Endothelial cell of umbilical vein (primary cell): Measurements from ENCODE around the gene TTC1. TPM values are rescaled to one million over a fixed set of nuclear protein-coding genes. Genes with fewer than 3 reads are reported as not detected.

Experiments
- BruUV-seq: library from RNA; stranded (reverse); fragments of 400-500 nt; replicated peaks from 2 replicates; lab custom pipeline; 2021; lab: Mats Ljungman, UMichigan
- CTCF ChIA-PET: fragments of 300-600, 350-600 bp; sonication (Branson Sonifier 250); formaldehyde crosslinking; loops from one replicate; lab custom pipeline; 2021; ENCODE audit warnings: antibody characterized with exemption, inconsistent platforms; lab: Charles Lee
- POLR2A ChIA-PET: fragments of 300-600, 350-600 bp; sonication (Branson Sonifier 250); formaldehyde crosslinking; loops from one replicate; lab custom pipeline; 2021; ENCODE audit warnings: antibody characterized with exemption, inconsistent platforms; lab: Charles Lee
- DNase-seq: peaks from one replicate; pipeline ENCODE4 v3.0.0-alpha.2; 2011; ENCODE audit warnings: low read depth, low spot score
- FAIRE-seq: peaks from 2 replicates; lab custom pipeline; 2011; peaks lifted over from hg19 to GRCh38; lab: Jason Lieb, UNC
- H2AFZ ChIP-seq: 2 replicates; pipeline ENCODE4 v1.6.0; 2012; ENCODE audit warnings: low read depth, low read length, control low read depth, inconsistent platforms
- H3K27ac ChIP-seq: 2 replicates; pipeline ENCODE4 v1.5.1; 2011; ENCODE audit warnings: low read depth, mild to moderate bottlenecking, control low read depth, low read length, moderate library complexity; ENCODE audit not compliant: insufficient read depth
- H3K27me3 ChIP-seq, 2 experiments: 2 replicates each; pipeline versions ENCODE4 v1.6.0 to v1.6.1; 2011; ENCODE audit warnings: low read length in 2 of 2, mixed read lengths in 1 of 2; ENCODE audit not compliant: control insufficient read depth in 2 of 2, insufficient read depth in 2 of 2
- H3K36me3 ChIP-seq, 2 experiments: 2 replicates in 1 of 2; 3 replicates in 1 of 2; pipeline ENCODE4 v1.5.1; 2011; ENCODE audit warnings: low read length in 2 of 2, mild to moderate bottlenecking in 1 of 2, moderate library complexity in 1 of 2; ENCODE audit not compliant: control insufficient read depth in 2 of 2, insufficient read depth in 2 of 2; ENCODE audit errors: extremely low read depth in 1 of 2
- H3K4me1 ChIP-seq: 3 replicates; pipeline ENCODE4 v1.5.1; 2011; ENCODE audit warnings: mild to moderate bottlenecking, low read length; ENCODE audit not compliant: control insufficient read depth, insufficient read depth; ENCODE audit errors: extremely low read depth
- H3K4me2 ChIP-seq: 2 replicates; pipeline ENCODE4 v1.6.1; 2011; ENCODE audit warnings: low read length, control low read depth, mixed read lengths; ENCODE audit not compliant: insufficient read depth
- H3K4me3 ChIP-seq, 3 experiments: fragments of 200-600 bp in 1 of 3; sonication (generic), shearing (Covaris generic) in 1 of 3; replicated peaks in 1 of 3; 2 replicates each; pipeline ENCODE4 v1.5.1; 2011 to 2016; ENCODE audit warnings: control low read depth in 3 of 3, low read length in 3 of 3, mild to moderate bottlenecking in 2 of 3, inconsistent platforms in 1 of 3, low read depth in 1 of 3, moderate library complexity in 1 of 3; ENCODE audit not compliant: insufficient read depth in 1 of 3
- H3K79me2 ChIP-seq: 2 replicates; pipeline ENCODE4 v1.6.0; 2012; ENCODE audit warnings: low read length, inconsistent platforms; ENCODE audit not compliant: control insufficient read depth, insufficient read depth
- H3K9ac ChIP-seq: replicated peaks from 2 replicates; pipeline ENCODE3; 2011; ENCODE audit warnings: low read length, control low read depth; ENCODE audit not compliant: insufficient read depth; ENCODE audit errors: extremely low read depth
- H3K9me1 ChIP-seq: replicated peaks from 3 replicates; pipeline ENCODE4 v1.6.0; 2011; ENCODE audit warnings: mild to moderate bottlenecking, low read length; ENCODE audit not compliant: control insufficient read depth, insufficient read depth; ENCODE audit errors: extremely low read depth
- H3K9me3 ChIP-seq: replicated peaks from 2 replicates; pipeline ENCODE4 v1.5.1; 2012; ENCODE audit warnings: low read length, inconsistent platforms; ENCODE audit not compliant: control insufficient read depth, insufficient read depth
- H4K20me1 ChIP-seq: replicated peaks from 2 replicates; pipeline ENCODE3; 2011; ENCODE audit warnings: mild to moderate bottlenecking, low read length; ENCODE audit not compliant: control insufficient read depth, insufficient read depth; ENCODE audit errors: extremely low read depth
- CTCF ChIP-seq, 2 donors: IDR thresholded peaks; 1 replicate in 1 of 2; 2 replicates in 1 of 2; pipeline ENCODE4 v1.5.1; 2011; ENCODE audit warnings: low read length in 2 of 2, mild to moderate bottlenecking in 2 of 2, moderate library complexity in 2 of 2, control low read depth in 1 of 2, inconsistent platforms in 1 of 2, low read depth in 1 of 2; ENCODE audit not compliant: insufficient read depth in 1 of 2; ENCODE audit errors: extremely low read depth in 1 of 2
- EZH2 ChIP-seq: IDR thresholded peaks from 2 replicates; pipeline ENCODE4 v1.6.1; 2012; ENCODE audit warnings: borderline replicate concordance, low read depth, mild to moderate bottlenecking, moderate library complexity, low read length, inconsistent platforms; ENCODE audit not compliant: severe bottlenecking
- FOS ChIP-seq: IDR thresholded peaks from 2 replicates; pipeline ENCODE4 v1.6.1; 2011; ENCODE audit warnings: mild to moderate bottlenecking, low read length, moderate library complexity, borderline replicate concordance; ENCODE audit not compliant: insufficient read depth
- GATA2 ChIP-seq: IDR thresholded peaks from 2 replicates; pipeline ENCODE4 v1.7.0; 2011; ENCODE audit warnings: low read depth, mild to moderate bottlenecking, moderate library complexity, mixed read lengths, low read length; ENCODE audit not compliant: insufficient read length, insufficient read depth
- JUN ChIP-seq: IDR thresholded peaks from 2 replicates; pipeline ENCODE4 v1.6.1; 2011; ENCODE audit warnings: borderline replicate concordance, low read depth; ENCODE audit not compliant: insufficient read length, insufficient read depth
- MAX ChIP-seq: IDR thresholded peaks from 2 replicates; pipeline ENCODE4 v1.6.1; 2011; ENCODE audit not compliant: insufficient read depth, insufficient read length
- MYC ChIP-seq: IDR thresholded peaks from one replicate; pipeline ENCODE4 v1.6.1; 2011; ENCODE audit warnings: mild to moderate bottlenecking, low read depth, low read length
- POLR2A ChIP-seq: IDR thresholded peaks from 2 replicates; pipeline ENCODE4 v1.6.1; 2012; ENCODE audit warnings: low read depth, mild to moderate bottlenecking, control low read depth, low read length
- POLR2AphosphoS5 ChIP-seq: IDR thresholded peaks from 2 replicates; pipeline ENCODE4 v1.6.1; 2012; ENCODE audit warnings: low read depth, mild to moderate bottlenecking, control low read depth, low read length, moderate library complexity; ENCODE audit not compliant: insufficient read depth
- dilution Hi-C: fragments of 300-500 bp; cut with MboI; formaldehyde crosslinking; loops from one replicate; pipeline ENCODE4 v1.15.0; 2019; ENCODE audit warnings: low sequenced_read_pairs; ENCODE audit not compliant: extremely low pct_ligation_motif_present
- intact Hi-C: fragments of 100-400 bp; cut with micrococcal nuclease; formaldehyde crosslinking; loops from one replicate; pipeline ENCODE4 v1.10.0; 2022
- polyA plus RNA-seq, 4 experiments: library from polyadenylated mRNA; depleted of rRNA in 3 of 4; stranded (reverse) in 3 of 4; unstranded in 1 of 4; fragments of >200 nt; gene quantifications; 2 replicates each; pipeline versions ENCODE4 v1.2.1 to v1.2.3, GENCODE V29; 2011 to 2012; ENCODE audit warnings: missing spikeins in 1 of 4
- total RNA-seq: library from RNA; stranded (reverse); gene quantifications from 2 replicates; pipeline ENCODE4 v1.2.3, GENCODE V29; 2021

The TTC1 gene
- total and polyA plus RNA-seq, 2 donors (not counting 3 experiments of a cell fraction or from before 2014, with no cell fraction given): 23.9 to 62.6 TPM

GRCh38 chr5:160075073-160075472, 66.1 kb downstream of the TTC1 start:
- H3K27me3 ChIP-seq: no peaks in the 10 kb centered on the region
- no TSS peak for BruUV-seq
- dilution Hi-C loops: no loop called here
- H3K4me2 ChIP-seq: no peak overlapping the region
- H3K9me3 ChIP-seq: no peaks in the 10 kb centered on the region
- H3K27ac ChIP-seq: no peak overlapping the region
- H2AFZ ChIP-seq: no peak overlapping the region
- H3K4me1 ChIP-seq: peaks cover 25% of the 10 kb centered on the region
- H3K79me2 ChIP-seq: no peaks in the 10 kb centered on the region
- peaks cover 0 to 2% of the 10 kb centered on the region in 2 experiments for H3K36me3 ChIP-seq
- H3K4me3 ChIP-seq: no peak overlapping the region
- TF ChIP-seq GATA2: no peak
- no peak for TF ChIP-seq MYC
- TF ChIP-seq CTCF (IDR thresholded peaks at IDR 0.05; ENCODE audit: extremely low read depth in 1 of 2, insufficient read depth in 1 of 2, low read depth in 1 of 2, low read length in 2 of 2): no peak
- TF ChIP-seq EZH2: no peak
- TF ChIP-seq MAX: no peak
- TF ChIP-seq JUN: no peak
- TF ChIP-seq FOS: no peak
- TF ChIP-seq POLR2A: no peak
- TF ChIP-seq POLR2AphosphoS5: no peak
- CTCF ChIA-PET: interaction anchor here (1.4 kb wide), 1 partner anchor 15 kb away, joined by 5 read pairs; no protein-coding TSS in a partner anchor
- DNase-seq (no peak), FAIRE-seq (no peak)
- H3K9ac ChIP-seq: no peak overlapping the region
- H4K20me1 ChIP-seq: no peaks in the 10 kb centered on the region
- POLR2A ChIA-PET: no interaction called here
- no peaks in the 10 kb centered on the region for H3K9me1 ChIP-seq
- intact Hi-C loops: no loop called here
